Mesenchymal stem cell (in vitro differentiated cells and primary cell): ENCODE data around the gene HSD3B7.

Experiments used
- DNase-seq: peaks from one replicate; pipeline ENCODE4 v3.0.0-alpha.2; 2013
- H2AFZ ChIP-seq: one replicate; pipeline ENCODE4 v1.6.1; 2013; ENCODE audit warnings: low read depth, mild to moderate bottlenecking, control low read depth, inconsistent platforms, low read length, moderate library complexity
- H2AK5ac ChIP-seq: 2 replicates; pipeline ENCODE4 v1.6.1; 2013; ENCODE audit warnings: low read length, moderate library complexity, mild to moderate bottlenecking, inconsistent platforms; ENCODE audit not compliant: severe bottlenecking
- H2BK120ac ChIP-seq: one replicate; pipeline ENCODE4 v1.6.1; 2013; ENCODE audit warnings: low read depth, mild to moderate bottlenecking, inconsistent platforms, low read length, moderate library complexity
- H2BK12ac ChIP-seq, 2 experiments: one replicate each; pipeline ENCODE4 v1.6.1; 2013; ENCODE audit warnings: inconsistent platforms in 2 of 2, low read length in 2 of 2, mild to moderate bottlenecking in 2 of 2, moderate library complexity in 2 of 2, control low read depth in 1 of 2
- H2BK15ac ChIP-seq: one replicate; pipeline ENCODE4 v1.6.1; 2013; ENCODE audit warnings: mild to moderate bottlenecking, low read depth, inconsistent platforms; ENCODE audit not compliant: poor library complexity, severe bottlenecking
- H2BK5ac ChIP-seq: 2 replicates; pipeline ENCODE4 v1.6.1; 2013; ENCODE audit warnings: low read depth, mild to moderate bottlenecking, low read length, control low read depth, inconsistent platforms; ENCODE audit not compliant: poor library complexity, severe bottlenecking
- H3K14ac ChIP-seq, 2 experiments: one replicate each; pipeline ENCODE4 v1.6.1; 2013; ENCODE audit warnings: inconsistent platforms in 2 of 2, low read length in 2 of 2, control low read depth in 1 of 2, mild to moderate bottlenecking in 1 of 2, moderate library complexity in 1 of 2
- H3K18ac ChIP-seq, 2 experiments: one replicate each; pipeline ENCODE4 v1.6.1; 2013; ENCODE audit warnings: inconsistent platforms in 2 of 2, low read length in 2 of 2, control low read depth in 1 of 2, low read depth in 1 of 2, mild to moderate bottlenecking in 1 of 2
- H3K23ac ChIP-seq, 2 experiments: one replicate each; pipeline ENCODE4 v1.6.1; 2013; ENCODE audit warnings: inconsistent platforms in 2 of 2, low read length in 2 of 2, mild to moderate bottlenecking in 2 of 2, moderate library complexity in 2 of 2, control low read depth in 1 of 2
- H3K27ac ChIP-seq: 2 replicates; pipeline ENCODE4 v1.5.1; 2013; ENCODE audit warnings: mild to moderate bottlenecking, moderate library complexity, low read length, control low read depth, inconsistent platforms; ENCODE audit not compliant: poor library complexity, severe bottlenecking
- H3K27me3 ChIP-seq, 2 experiments: 2 replicates each; pipeline versions ENCODE4 v1.6.1 to v1.7.0; 2013; ENCODE audit warnings: low read length in 2 of 2, mild to moderate bottlenecking in 2 of 2, moderate library complexity in 2 of 2, control low read depth in 1 of 2, inconsistent platforms in 1 of 2; ENCODE audit not compliant: control insufficient read depth in 1 of 2, insufficient read depth in 1 of 2
- H3K36me3 ChIP-seq, 2 experiments: 2 replicates each; pipeline versions ENCODE4 v1.6.1 to v1.7.0; 2013; ENCODE audit warnings: low read length in 2 of 2, control low read depth in 1 of 2, inconsistent platforms in 1 of 2, low read depth in 1 of 2, mild to moderate bottlenecking in 1 of 2; ENCODE audit not compliant: insufficient read depth in 2 of 2, control insufficient read depth in 1 of 2
- H3K4ac ChIP-seq, 2 experiments: one replicate each; pipeline ENCODE4 v1.6.1; 2013; ENCODE audit warnings: inconsistent platforms in 2 of 2, low read length in 2 of 2, mild to moderate bottlenecking in 2 of 2, moderate library complexity in 2 of 2, control low read depth in 1 of 2, low read depth in 1 of 2
- H3K4me1 ChIP-seq: 2 replicates; pipeline ENCODE4 v1.6.1; 2013; ENCODE audit warnings: low read depth, low read length, control low read depth; ENCODE audit not compliant: control insufficient read depth, insufficient read depth
- H3K4me2 ChIP-seq: 2 replicates; pipeline ENCODE4 v1.6.1; 2013; ENCODE audit warnings: low read length, mild to moderate bottlenecking, inconsistent platforms; ENCODE audit not compliant: poor library complexity, severe bottlenecking
- H3K4me3 ChIP-seq, 2 experiments: 2 replicates each; pipeline versions ENCODE4 v1.5.1 to v1.7.0; 2013; ENCODE audit warnings: low read length in 2 of 2, mild to moderate bottlenecking in 2 of 2, control low read depth in 1 of 2, low read depth in 1 of 2; ENCODE audit not compliant: insufficient read depth in 1 of 2
- H3K79me1 ChIP-seq: replicated peaks from 2 replicates; pipeline ENCODE4 v1.6.1; 2013; ENCODE audit warnings: mild to moderate bottlenecking, control low read depth, low read length, inconsistent platforms; ENCODE audit not compliant: poor library complexity, severe bottlenecking
- H3K9ac ChIP-seq: 2 replicates; pipeline ENCODE4 v1.7.0; 2013; ENCODE audit warnings: mild to moderate bottlenecking, low read length, moderate library complexity
- H3K9me3 ChIP-seq: 2 replicates; pipeline ENCODE4 v1.7.0; 2013; ENCODE audit warnings: mild to moderate bottlenecking, low read length; ENCODE audit not compliant: control insufficient read depth
- H4K8ac ChIP-seq: one replicate; pipeline ENCODE4 v1.6.1; 2013; ENCODE audit warnings: inconsistent platforms, mild to moderate bottlenecking, low read length, moderate library complexity
- H4K91ac ChIP-seq: one replicate; pipeline ENCODE4 v1.6.1; 2013; ENCODE audit warnings: mild to moderate bottlenecking, low read length, inconsistent platforms
- WGBS: methylation state at CpG from one replicate; pipeline ENCODE4 v1.1.7; 2013; ENCODE audit warnings: mixed read lengths; 5-methylcytosine and 5-hydroxymethylcytosine counted together

HSD3B7 gene

DNA sequence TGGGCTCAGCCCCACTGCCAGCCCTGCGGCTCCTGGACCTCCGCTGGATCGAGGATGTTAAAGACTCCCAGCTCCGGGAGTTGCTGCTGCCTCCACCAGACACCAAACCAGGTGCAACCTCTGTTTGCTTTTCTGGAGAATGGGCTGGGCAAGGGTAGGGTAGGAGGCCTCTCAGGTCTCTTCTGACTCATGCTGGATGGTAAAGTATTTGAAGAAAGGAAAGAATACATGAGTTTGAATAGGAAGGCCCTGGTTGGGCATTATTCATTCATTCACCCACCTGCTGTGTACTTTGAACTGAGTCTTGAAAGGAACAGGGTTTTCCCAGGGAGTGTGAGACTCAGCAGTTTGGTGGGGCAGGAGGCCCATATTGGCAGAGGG lies 42.6 kb upstream of the HSD3B7 start:
- H3K23ac ChIP-seq: no peak overlapping the region
- H3K4me1 ChIP-seq: peaks cover 18% of the 10 kb centered on the region
- H2BK15ac ChIP-seq: no peak overlapping the region
- peaks cover 42 to 49% of the 10 kb centered on the region in 2 experiments for H3K36me3 ChIP-seq
- peaks cover 31% of the 10 kb centered on the region for H3K79me1 ChIP-seq
- H3K27me3 ChIP-seq: no peaks in the 10 kb centered on the region
- peak overlapping the region; percentile 25 to 37 for H2BK12ac ChIP-seq
- H3K4me3 ChIP-seq: no peak overlapping the region
- peak overlapping the region; percentile 70 for H4K91ac ChIP-seq
- H2BK120ac ChIP-seq: no peak overlapping the region
- H3K27ac ChIP-seq: no peak overlapping the region
- H3K4me2 ChIP-seq: no peak overlapping the region
- DNase-seq: no peak
- 94% methylated on average over 4 of the region's 4 CpGs for whole genome bisulfite sequencing
- H2AFZ ChIP-seq: no peak overlapping the region
- H3K4ac ChIP-seq: no peak overlapping the region
- H3K18ac ChIP-seq: no peak overlapping the region
- no peaks in the 10 kb centered on the region for H3K9me3 ChIP-seq
- H4K8ac ChIP-seq: peak overlapping the region; percentile 75
- no peak overlapping the region for H3K14ac ChIP-seq
- H2AK5ac ChIP-seq: peak overlapping the region; percentile 16
- H2BK5ac ChIP-seq: no peak overlapping the region
- no peak overlapping the region for H3K9ac ChIP-seq

DNA sequence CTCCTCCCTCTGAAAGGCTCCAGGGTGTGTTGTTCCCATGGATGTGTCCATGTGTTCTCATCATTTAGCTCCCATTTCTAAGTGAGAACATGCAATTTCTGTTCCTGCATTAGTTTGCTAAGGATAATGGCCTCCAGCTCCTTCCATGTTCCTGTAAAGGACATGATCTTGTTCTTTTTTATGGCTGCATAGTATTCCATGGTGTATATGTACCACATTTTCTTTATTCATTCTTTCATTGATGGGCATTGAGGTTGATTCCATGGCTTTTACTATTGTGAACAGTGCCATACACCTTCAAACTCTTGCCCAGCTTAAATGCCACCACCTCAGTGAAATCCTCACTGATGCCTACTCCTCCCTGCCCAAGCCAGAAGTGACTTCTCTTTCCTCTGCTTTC lies 40.7 kb upstream of the HSD3B7 start:
- H2BK12ac ChIP-seq: no peak overlapping the region
- H2BK5ac ChIP-seq: no peak overlapping the region
- DNase-seq: no peak
- no peak overlapping the region for H3K4ac ChIP-seq
- H4K91ac ChIP-seq: no peak overlapping the region
- peaks cover 38 to 51% of the 10 kb centered on the region in 2 experiments for H3K36me3 ChIP-seq
- H2BK120ac ChIP-seq: no peak overlapping the region
- no peak overlapping the region for H3K18ac ChIP-seq
- no peaks in the 10 kb centered on the region for H3K9me3 ChIP-seq
- H3K14ac ChIP-seq: no peak overlapping the region
- no peak overlapping the region for H3K9ac ChIP-seq
- no peak overlapping the region for H3K4me2 ChIP-seq
- no peak overlapping the region for H2AK5ac ChIP-seq
- H3K4me1 ChIP-seq: peaks cover 22% of the 10 kb centered on the region
- no peak overlapping the region for H3K4me3 ChIP-seq
- H2AFZ ChIP-seq: no peak overlapping the region
- no peaks in the 10 kb centered on the region for H3K27me3 ChIP-seq
- H3K23ac ChIP-seq: no peak overlapping the region
- H4K8ac ChIP-seq: no peak overlapping the region
- H3K27ac ChIP-seq: no peak overlapping the region
- no peak overlapping the region for H2BK15ac ChIP-seq
- peaks cover 30% of the 10 kb centered on the region for H3K79me1 ChIP-seq

DNA sequence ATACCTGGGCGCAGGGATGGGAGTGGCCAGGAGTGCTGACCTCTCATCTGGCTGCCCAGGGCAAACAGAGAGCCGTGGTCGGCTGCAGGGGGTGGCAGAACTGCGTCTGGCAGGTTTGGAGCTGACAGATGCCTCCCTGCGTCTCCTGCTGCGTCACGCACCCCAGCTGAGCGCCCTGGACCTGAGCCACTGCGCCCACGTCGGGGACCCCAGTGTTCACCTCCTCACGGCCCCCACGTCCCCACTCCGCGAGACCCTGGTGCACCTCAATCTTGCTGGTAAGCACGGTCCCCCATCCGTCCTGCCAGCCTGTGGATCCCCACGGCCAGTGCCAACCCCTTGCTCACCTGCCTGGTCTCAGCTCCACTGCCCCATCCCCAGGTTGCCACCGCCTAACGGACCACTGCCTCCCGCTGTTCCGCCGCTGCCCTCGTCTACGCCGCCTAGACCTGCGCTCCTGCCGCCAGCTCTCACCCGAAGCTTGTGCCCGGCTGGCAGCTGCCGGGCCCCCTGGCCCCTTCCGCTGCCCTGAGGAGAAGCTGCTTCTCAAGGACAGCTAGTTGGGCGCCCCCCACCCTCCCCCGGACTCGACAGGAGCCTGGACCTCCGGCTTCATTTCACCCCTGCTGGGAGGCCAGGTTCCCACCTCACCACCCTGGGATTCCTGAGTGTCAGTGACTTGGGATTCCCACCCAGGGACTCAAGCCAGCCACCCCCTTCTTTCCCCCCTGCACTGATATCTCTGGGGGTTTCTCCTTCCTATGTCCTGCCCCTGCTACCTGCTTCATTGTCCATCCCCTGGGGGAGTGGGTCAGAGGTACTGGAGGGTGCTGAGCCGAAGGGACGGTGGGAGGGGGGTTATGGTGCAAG lies 38.1 kb upstream of the HSD3B7 start:
- DNase-seq: no peak
- Histone ChIP-seq H2BK120ac (no peak overlapping the region), H3K79me1 (peaks cover 32% of the 10 kb centered on the region), H3K18ac (no peak overlapping the region), H3K9me3 (no peaks in the 10 kb centered on the region), H3K9ac (no peak overlapping the region), H3K23ac (no peak overlapping the region), H2BK15ac (no peak overlapping the region), H2BK12ac (no peak overlapping the region), H3K14ac (no peak overlapping the region), H2AK5ac (no peak overlapping the region), H3K4me1 (peaks cover 25% of the 10 kb centered on the region), H3K27ac (no peak overlapping the region), H2BK5ac (no peak overlapping the region), H3K36me3 (peaks cover 43 to 46% of the 10 kb centered on the region in 2 experiments), H2AFZ (no peak overlapping the region), H3K4me3 (no peak overlapping the region), H4K8ac (no peak overlapping the region), H3K4ac (no peak overlapping the region), H3K27me3 (no peaks in the 10 kb centered on the region), H3K4me2 (no peak overlapping the region), H4K91ac (peak overlapping the region; percentile 52)
- WGBS: 93% methylated on average over 38 of the region's 38 CpGs

DNA sequence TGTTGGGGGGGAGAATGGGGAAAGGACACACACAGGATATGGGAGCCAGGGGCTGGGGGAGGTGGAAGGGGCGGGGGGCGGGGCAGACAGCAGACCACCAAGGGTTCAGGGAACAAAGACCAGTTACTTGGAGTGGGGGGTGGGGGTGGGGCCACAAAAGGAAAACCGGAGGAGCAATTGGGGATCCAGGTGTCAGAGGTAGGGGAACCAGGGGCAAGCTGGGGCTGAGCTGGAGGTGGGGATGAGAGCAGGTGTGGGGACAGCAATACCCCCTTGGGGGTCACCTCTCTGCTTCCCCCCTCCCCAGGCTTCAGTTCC lies 37.5 kb upstream of the HSD3B7 start:
- Histone ChIP-seq H2BK120ac (peak overlapping the region; percentile 15), H3K4me1 (peaks cover 21% of the 10 kb centered on the region), H2AFZ (no peak overlapping the region), H3K27ac (no peak overlapping the region), H3K4ac (no peak overlapping the region), H3K79me1 (peaks cover 27% of the 10 kb centered on the region), H3K27me3 (no peaks in the 10 kb centered on the region), H3K36me3 (peaks cover 38 to 41% of the 10 kb centered on the region in 2 experiments), H3K4me2 (no peak overlapping the region), H3K4me3 (no peak overlapping the region), H2BK12ac (no peak overlapping the region), H4K91ac (peak overlapping the region; percentile 66), H4K8ac (peak overlapping the region; percentile 19), H2BK15ac (peak overlapping the region; percentile 26), H3K9ac (peak overlapping the region; percentile 98), H3K23ac (no peak overlapping the region), H3K14ac (no peak overlapping the region), H3K9me3 (no peaks in the 10 kb centered on the region), H3K18ac (no peak overlapping the region), H2BK5ac (no peak overlapping the region), H2AK5ac (no peak overlapping the region)
- 46% methylated on average over 3 of the region's 3 CpGs for WGBS
- no peak for DNase-seq
